NCI-H1417 (cell line): Measurements from ENCODE around the gene ENTPD3.
A peak's percentile ranks its signal among the peaks of the same experiment; 100 is the strongest.
"Not testable (repeated sequence)": the region's sequence is repeated elsewhere in the genome, so short reads cannot be mapped to it uniquely, and the experiment has no call there.

Experiments
- DNase-seq, 3 experiments: peaks; one replicate each; lab custom pipeline; 2025; lab: John Stamatoyannopoulos, UW

ENTPD3 gene

GRCh38 chr3:40407007-40407406, 20.0 kb downstream of the ENTPD3 start:
- no peak for DNase-seq

- no peak for DNase-seq
These were observed 20.6 kb downstream of the ENTPD3 start for GRCh38 chr3:40407611-40408010.

GRCh38 chr3:40414270-40414669, 27.3 kb downstream of the ENTPD3 start:
- no peak for DNase-seq

- no peak for DNase-seq
These were observed 31.0 kb downstream of the ENTPD3 start for GRCh38 chr3:40417845-40418543.

GRCh38 chr3:40422861-40423260, 35.9 kb downstream of the ENTPD3 start:
- no peak for DNase-seq

- DNase-seq, result no peak
These were observed 40.2 kb downstream of the ENTPD3 start for GRCh38 chr3:40427045-40427669.

GRCh38 chr3:40432793-40433192, 45.8 kb downstream of the ENTPD3 start:
- DNase-seq, result peak in 1 of 3 experiments; percentile 0

- no peak for DNase-seq
These were observed 50.9 kb downstream of the ENTPD3 start for GRCh38 chr3:40437889-40438288.

- DNase-seq, result no peak
These were observed 58.1 kb downstream of the ENTPD3 start for GRCh38 chr3:40445062-40445461.

- DNase-seq, result no peak
These were observed 58.9 kb downstream of the ENTPD3 start for GRCh38 chr3:40445880-40446279.

GRCh38 chr3:40450438-40450837, 63.5 kb downstream of the ENTPD3 start:
- DNase-seq, result no peak

GRCh38 chr3:40451551-40451950, 64.6 kb downstream of the ENTPD3 start:
- DNase-seq, result no peak

GRCh38 chr3:40452057-40452456, 65.1 kb downstream of the ENTPD3 start:
- DNase-seq, result no peak

- no peak for DNase-seq
These were observed 65.5 kb downstream of the ENTPD3 start for GRCh38 chr3:40452562-40452875.

- peak; percentile 90 to 97 (median 95) for DNase-seq
These were observed 66.1 kb downstream of the ENTPD3 start for GRCh38 chr3:40452876-40453730.

- DNase-seq, result no peak
These were observed 66.9 kb downstream of the ENTPD3 start for GRCh38 chr3:40453933-40454332.

- no peak for DNase-seq
These were observed 68.3 kb downstream of the ENTPD3 start for GRCh38 chr3:40455328-40455727.

- no peak for DNase-seq
These were observed 69.4 kb downstream of the ENTPD3 start for GRCh38 chr3:40456279-40456939.

- peak; percentile 84 to 91 (median 91) for DNase-seq
These were observed 70.2 kb downstream of the ENTPD3 start, which contains the start of gene RPL14 for GRCh38 chr3:40456940-40457823. TSS of gene RPL14 (plus strand) at chr3:40457339. CDS start at chr3:40457472, 133 bp downstream.

GRCh38 chr3:40458473-40458872, 71.5 kb downstream of the ENTPD3 start:
- DNase-seq, result no peak

GRCh38 chr3:40460481-40460880, 73.5 kb downstream of the ENTPD3 start:
- DNase-seq, result not testable (repeated sequence)
